Cardiac muscle cell (in vitro differentiated cells and primary cell): Measurements from ENCODE around the gene PEX11G. TPM values are rescaled to one million over a fixed set of nuclear protein-coding genes. Genes with fewer than 3 reads are reported as not detected.
"Not testable (repeated sequence)": the region's sequence is repeated elsewhere in the genome, so short reads cannot be mapped to it uniquely, and the experiment has no call there.

Experiments used
- DNase-seq, 2 donors: peaks; one replicate each; pipeline versions ENCODE4 v3.0.0 to v3.0.0-alpha.2; 2010 to 2017; ENCODE audit warnings: low read depth in 1 of 2, low spot score in 1 of 2
- H3K27ac ChIP-seq: fragments of 200-600 bp; sonication (generic); 2 replicates; pipeline ENCODE4 v1.5.1; 2016
- H3K27me3 ChIP-seq: fragments of 200-600 bp; sonication (generic); 2 replicates; pipeline ENCODE4 v1.6.0; 2016; ENCODE audit warnings: control low read depth
- H3K36me3 ChIP-seq: fragments of 200-600 bp; sonication (generic); 2 replicates; pipeline ENCODE4 v1.5.1; 2016; ENCODE audit warnings: control low read depth
- H3K4me1 ChIP-seq: fragments of 200-600 bp; sonication (generic); 2 replicates; pipeline ENCODE4 v1.8.1; 2017; ENCODE audit warnings: low read depth, mild to moderate bottlenecking, mixed run types
- H3K4me3 ChIP-seq: fragments of 200-600 bp; sonication (generic); 2 replicates; pipeline ENCODE4 v1.5.1; 2016; ENCODE audit warnings: mild to moderate bottlenecking
- H3K9me3 ChIP-seq: fragments of 200-600 bp; sonication (generic); 2 replicates; pipeline ENCODE4 v1.5.1; 2017; ENCODE audit warnings: low read depth, mild to moderate bottlenecking, control low read depth
- polyA plus RNA-seq: library from polyadenylated mRNA; unstranded; fragments of >200 nt; fragmentation: Nextera tagmentation; extraction: Ambion mirVana; gene quantifications from 2 replicates; pipeline ENCODE4 v1.2.1, GENCODE V29; 2016
- total RNA-seq: library from RNA; depleted of rRNA; stranded (reverse); fragments of >200 nt; gene quantifications from 2 replicates; pipeline ENCODE4 v1.2.3, GENCODE V29; 2016
- TF ChIP-seq, protein P1 (sequence below): IDR thresholded peaks from 2 replicates; pipeline ENCODE4 v1.5.1; 2012; ENCODE audit warnings: low read depth, mild to moderate bottlenecking, low read length

PEX11G gene
- total and polyA plus RNA-seq, 2 experiments from 2014 or later, result 6.1 to 6.5 TPM

DNA sequence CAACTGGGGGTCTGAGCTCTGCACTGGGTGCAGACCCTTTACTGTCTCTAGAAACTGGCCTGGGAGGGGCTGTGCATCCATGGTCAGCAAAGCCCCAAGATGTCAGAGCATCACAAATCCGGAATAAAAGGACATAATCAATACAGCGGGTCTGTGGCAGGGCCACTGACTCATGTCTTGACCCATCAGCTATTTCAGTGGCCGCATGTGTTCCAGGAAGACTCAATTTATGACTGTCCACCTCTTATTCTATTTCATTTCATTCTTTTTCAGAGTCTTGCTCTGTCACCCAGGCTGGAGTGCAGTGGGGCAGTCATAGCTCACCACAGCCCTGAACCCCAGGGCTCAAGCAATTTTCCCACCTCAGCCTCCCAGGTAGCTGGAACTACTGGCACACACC is 53.2 kb downstream of the PEX11G start:
- H3K4me1 ChIP-seq, result no peaks in the 10 kb centered on the region
- DNase-seq, result no peak
- H3K27ac ChIP-seq, result no peak overlapping the region
- H3K36me3 ChIP-seq, result no peaks in the 10 kb centered on the region
- TF ChIP-seq, protein P1, sequence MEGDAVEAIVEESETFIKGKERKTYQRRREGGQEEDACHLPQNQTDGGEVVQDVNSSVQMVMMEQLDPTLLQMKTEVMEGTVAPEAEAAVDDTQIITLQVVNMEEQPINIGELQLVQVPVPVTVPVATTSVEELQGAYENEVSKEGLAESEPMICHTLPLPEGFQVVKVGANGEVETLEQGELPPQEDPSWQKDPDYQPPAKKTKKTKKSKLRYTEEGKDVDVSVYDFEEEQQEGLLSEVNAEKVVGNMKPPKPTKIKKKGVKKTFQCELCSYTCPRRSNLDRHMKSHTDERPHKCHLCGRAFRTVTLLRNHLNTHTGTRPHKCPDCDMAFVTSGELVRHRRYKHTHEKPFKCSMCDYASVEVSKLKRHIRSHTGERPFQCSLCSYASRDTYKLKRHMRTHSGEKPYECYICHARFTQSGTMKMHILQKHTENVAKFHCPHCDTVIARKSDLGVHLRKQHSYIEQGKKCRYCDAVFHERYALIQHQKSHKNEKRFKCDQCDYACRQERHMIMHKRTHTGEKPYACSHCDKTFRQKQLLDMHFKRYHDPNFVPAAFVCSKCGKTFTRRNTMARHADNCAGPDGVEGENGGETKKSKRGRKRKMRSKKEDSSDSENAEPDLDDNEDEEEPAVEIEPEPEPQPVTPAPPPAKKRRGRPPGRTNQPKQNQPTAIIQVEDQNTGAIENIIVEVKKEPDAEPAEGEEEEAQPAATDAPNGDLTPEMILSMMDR, result no peak
- H3K4me3 ChIP-seq, result no peak overlapping the region
- H3K27me3 ChIP-seq, result no peaks in the 10 kb centered on the region
- H3K9me3 ChIP-seq, result no peaks in the 10 kb centered on the region

DNA sequence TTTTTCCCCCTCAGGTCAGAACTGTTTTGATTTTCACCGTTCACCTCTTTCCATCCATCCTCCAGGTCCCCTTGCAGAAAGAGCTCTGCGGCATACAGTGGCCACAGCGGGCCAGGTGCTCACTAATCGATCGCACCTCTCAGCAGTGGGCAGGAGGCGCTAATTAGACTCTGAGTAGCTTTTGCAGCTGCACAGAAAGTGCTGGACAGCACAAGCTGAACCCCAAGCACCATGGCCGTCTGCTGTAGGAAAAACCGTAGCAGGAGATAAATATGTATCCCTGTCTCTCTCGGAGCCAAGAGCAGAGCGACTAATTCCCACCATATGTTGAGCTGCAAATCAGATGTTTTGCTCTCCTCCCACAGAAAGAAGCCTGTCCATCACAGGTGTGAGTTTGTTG is 54.4 kb downstream of the PEX11G start:
- no peaks in the 10 kb centered on the region for H3K4me1 ChIP-seq
- no peaks in the 10 kb centered on the region for H3K27me3 ChIP-seq
- no peak overlapping the region for H3K27ac ChIP-seq
- H3K36me3 ChIP-seq, result no peaks in the 10 kb centered on the region
- TF ChIP-seq, protein P1, result no peak
- no peak for DNase-seq
- H3K4me3 ChIP-seq, result no peak overlapping the region
- H3K9me3 ChIP-seq, result no peaks in the 10 kb centered on the region

DNA sequence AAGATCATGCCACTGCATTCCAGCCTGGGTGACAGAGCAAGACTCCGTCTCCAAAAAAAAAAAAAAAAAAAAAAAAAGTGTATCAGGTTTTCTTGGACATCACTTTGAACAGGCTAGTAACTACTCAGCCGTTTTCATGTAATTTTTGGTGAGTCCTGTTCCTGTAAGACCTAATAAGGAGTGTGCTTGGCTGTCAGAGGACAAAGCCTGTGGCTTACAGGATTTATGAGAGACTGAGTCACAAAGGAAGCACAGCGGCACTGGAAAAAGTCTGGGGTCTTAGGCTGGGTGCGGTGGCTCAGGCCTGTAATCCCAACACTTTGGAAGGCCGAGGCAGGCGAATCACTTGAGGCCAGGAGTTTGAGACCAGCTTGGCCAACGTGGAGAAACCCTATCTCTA is 55.4 kb downstream of the PEX11G start:
- not testable (repeated sequence) for H3K36me3 ChIP-seq, H3K27me3 ChIP-seq, H3K27ac ChIP-seq, DNase-seq, H3K4me3 ChIP-seq, H3K4me1 ChIP-seq, H3K9me3 ChIP-seq

DNA sequence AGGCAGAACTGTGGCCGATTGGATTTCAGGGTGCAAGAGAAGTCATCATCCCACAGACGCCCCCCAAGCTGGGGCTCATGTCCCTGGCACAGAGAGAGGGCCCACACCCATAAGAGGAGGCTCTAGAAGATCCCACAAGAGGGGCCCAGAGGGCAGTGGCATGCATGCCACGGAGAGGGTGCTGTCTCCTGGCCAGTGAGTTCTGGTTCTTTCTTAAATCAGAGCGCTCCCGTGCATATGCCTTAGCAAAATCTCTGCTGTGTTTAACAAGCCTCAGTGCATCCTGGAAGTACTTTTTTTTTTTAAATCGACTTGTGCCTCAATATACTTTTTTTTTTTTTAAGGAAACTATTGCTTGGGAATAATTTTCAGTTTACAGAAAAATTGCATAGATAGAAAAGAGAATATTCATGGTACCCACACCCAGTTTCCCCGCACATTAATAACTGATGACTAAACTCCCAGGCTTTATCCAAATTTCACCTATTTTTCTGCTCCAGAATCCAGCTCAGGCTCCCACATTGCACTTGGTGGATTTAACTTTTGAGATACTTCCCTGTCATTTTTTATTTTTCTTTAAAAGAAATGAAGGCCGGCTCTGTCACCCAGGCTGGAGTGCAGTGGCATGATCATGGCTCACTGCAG is 59.1 kb downstream of the PEX11G start:
- TF ChIP-seq, protein P1, result no peak
- H3K9me3 ChIP-seq, result no peaks in the 10 kb centered on the region

DNA sequence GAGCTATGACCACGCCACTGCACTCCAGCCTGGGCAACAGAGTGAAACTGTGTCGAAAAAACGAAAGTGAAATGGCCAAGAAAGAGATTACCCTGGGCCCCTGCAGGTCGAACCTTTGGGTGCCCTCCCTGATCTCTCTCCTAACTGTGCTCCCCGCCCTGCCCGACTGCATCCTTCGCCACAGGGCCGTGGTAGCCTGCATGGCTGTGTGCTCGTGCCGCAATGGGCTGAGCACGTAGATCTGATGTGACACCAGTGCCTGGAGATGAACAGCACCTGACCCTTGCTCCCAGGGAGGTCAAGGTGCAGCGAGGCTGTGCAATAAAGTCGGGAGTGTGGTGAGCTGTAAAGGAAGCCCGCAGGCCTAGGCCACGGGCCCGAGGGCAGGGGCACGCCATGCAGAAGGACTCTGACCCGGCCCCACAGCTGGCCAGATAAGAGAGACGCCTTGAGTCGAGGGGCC is 60.2 kb downstream of the PEX11G start:
- Histone ChIP-seq H3K27ac (no peak overlapping the region), H3K36me3 (no peaks in the 10 kb centered on the region), H3K4me3 (no peak overlapping the region), H3K9me3 (no peaks in the 10 kb centered on the region), H3K27me3 (no peaks in the 10 kb centered on the region), H3K4me1 (no peaks in the 10 kb centered on the region)
- TF ChIP-seq, protein P1, result no peak
- no peak for DNase-seq

More for the DNA sequence above, 59.1 kb downstream of the PEX11G start:
- Histone ChIP-seq H3K36me3 (no peaks in the 10 kb centered on the region), H3K4me1 (no peaks in the 10 kb centered on the region), H3K27me3 (no peaks in the 10 kb centered on the region), H3K27ac (no peak overlapping the region), H3K4me3 (no peak overlapping the region)
- no peak for DNase-seq

DNA sequence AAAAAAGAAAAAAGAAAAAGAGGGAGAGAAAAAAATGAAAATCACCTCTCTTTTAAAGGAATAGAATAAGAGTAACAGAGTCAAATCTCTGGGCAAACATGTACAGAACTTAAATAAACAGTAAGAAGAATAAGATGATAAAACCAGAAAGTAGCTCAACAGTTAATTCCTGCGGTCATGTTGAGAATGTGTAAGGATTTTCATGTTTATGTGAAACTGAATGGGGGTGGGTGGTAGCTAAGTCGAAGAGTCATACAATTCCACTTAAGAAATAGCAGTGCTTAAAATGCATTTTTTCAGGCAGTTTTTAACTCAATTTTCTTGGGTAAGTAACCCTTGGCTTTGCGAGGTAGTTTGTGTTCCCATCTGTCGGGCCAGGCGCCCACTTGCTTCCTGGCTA is 60.9 kb downstream of the PEX11G start:
- no peak overlapping the region for H3K4me3 ChIP-seq
- H3K27ac ChIP-seq, result no peak overlapping the region
- H3K4me1 ChIP-seq, result no peaks in the 10 kb centered on the region
- H3K9me3 ChIP-seq, result no peaks in the 10 kb centered on the region
- H3K27me3 ChIP-seq, result no peaks in the 10 kb centered on the region
- no peaks in the 10 kb centered on the region for H3K36me3 ChIP-seq
- DNase-seq, result no peak
- TF ChIP-seq, protein P1, result no peak
